Kidney (tissue), 14 donors: ENCODE results near the gene GJA5. TPM values are rescaled to one million over a fixed set of nuclear protein-coding genes. Genes with fewer than 3 reads are reported as not detected.

ENCODE experiments used
- DNase-seq, 5 donors: peaks; one replicate each; pipeline ENCODE4 v3.0.0-alpha.2; 2013 to 2020
- FAIRE-seq: peaks from 2 replicates; lab custom pipeline; 2012; peaks lifted over from hg19 to GRCh38; lab: Jason Lieb, UNC
- H3K27ac ChIP-seq, 2 donors: one replicate each; pipeline ENCODE4 v1.7.0; 2013; ENCODE audit warnings: low read depth in 2 of 2, low read length in 2 of 2, inconsistent platforms in 1 of 2
- H3K27me3 ChIP-seq: one replicate; pipeline ENCODE4 v1.7.1; 2013; ENCODE audit warnings: low read length, inconsistent platforms; ENCODE audit not compliant: control insufficient read depth, insufficient read depth
- H3K36me3 ChIP-seq, 3 donors: one replicate each; pipeline versions ENCODE4 v1.7.0 to v1.7.1; 2013; ENCODE audit warnings: low read length in 3 of 3, control low read depth in 1 of 3, inconsistent platforms in 1 of 3; ENCODE audit not compliant: insufficient read depth in 3 of 3, control insufficient read depth in 2 of 3
- H3K4me1 ChIP-seq, 3 donors: one replicate each; pipeline versions ENCODE4 v1.7.0 to v1.7.1; 2013; ENCODE audit warnings: low read length in 3 of 3, inconsistent platforms in 1 of 3, low read depth in 1 of 3; ENCODE audit not compliant: control insufficient read depth in 2 of 3, insufficient read depth in 2 of 3
- H3K4me3 ChIP-seq, 3 donors: one replicate each; pipeline versions ENCODE4 v1.7.0 to v1.8.1; 2013; ENCODE audit warnings: low read length in 3 of 3, control low read depth in 1 of 3, inconsistent platforms in 1 of 3
- H3K9ac ChIP-seq, 3 donors: one replicate each; pipeline versions ENCODE4 v1.7.0 to v1.7.1; 2013; ENCODE audit warnings: low read length in 3 of 3, control low read depth in 1 of 3, inconsistent platforms in 1 of 3
- H3K9me3 ChIP-seq, 3 donors: one replicate each; pipeline versions ENCODE4 v1.7.0 to v1.7.1; 2013; ENCODE audit warnings: low read length in 3 of 3, control low read depth in 1 of 3, inconsistent platforms in 1 of 3; ENCODE audit not compliant: control insufficient read depth in 2 of 3, insufficient read depth in 1 of 3
- intact Hi-C: fragments of 100-400 bp; cut with DNase I; formaldehyde crosslinking; loops from one replicate; pipeline ENCODE4 v1.11.1; 2022
- polyA plus RNA-seq: library from polyadenylated mRNA; stranded (reverse); fragments of 350-450 nt; fragmentation: Illumina TruSeq; extraction: RNeasy Lipid Tissue Mini Kit (QIAGEN cat#74804); gene quantifications from one replicate; pipeline ENCODE4 v1.2.3, GENCODE V29; 2014; ENCODE audit warnings: low read depth, low replicate concordance; ENCODE audit not compliant: insufficient read depth
- total RNA-seq: library from RNA; stranded (reverse); fragmentation: NEBNext Ultra II Directional; extraction: Animal tissue kit (Norgen Biotek cat#: 25700); gene quantifications from one replicate; pipeline ENCODE4 v1.2.1, GENCODE V29; 2021
- TF ChIP-seq, protein P1 (sequence below): IDR thresholded peaks from 3 replicates; pipeline ENCODE4 v1.5.1; 2012; ENCODE audit warnings: mild to moderate bottlenecking, moderate library complexity, borderline replicate concordance; ENCODE audit not compliant: insufficient read depth; ENCODE audit errors: extremely low read depth
- donor health status: control.
- donor health status: control.
- donor health status: control.
- donor health status: control.
- donor health status: control.
- donor health status: DM: yes; HTN: yes; CAD: no.
- donor health status: Normal renal cell carcinoma (clear cell type).

The GJA5 gene
- total and polyA plus RNA-seq, 2 donors from 2014 or later: 28.3 to 36.4 TPM

DNA sequence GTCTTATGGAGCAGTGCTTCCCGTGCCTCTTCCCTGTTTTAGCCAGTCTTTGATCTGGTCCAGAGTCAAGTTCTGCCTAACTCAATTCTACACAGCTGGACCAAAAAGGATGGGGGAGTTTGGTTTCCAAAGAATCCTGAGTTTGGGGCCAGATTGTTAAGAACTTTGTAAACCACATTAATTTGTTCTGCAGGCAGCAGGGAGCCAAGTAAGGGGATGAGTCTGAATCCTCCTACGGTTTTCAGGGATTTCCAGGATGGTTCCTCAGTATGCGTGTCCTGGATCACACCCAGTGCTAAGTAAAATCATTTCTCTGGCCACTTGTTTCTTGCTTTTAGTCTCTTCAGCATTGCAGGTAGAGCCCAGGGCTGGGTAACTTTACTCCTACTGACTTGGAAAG lies 26.1 kb upstream of the GJA5 start:
- Histone ChIP-seq H3K4me3 (no peak overlapping the region), H3K9ac (no peak overlapping the region), H3K4me1 (no peaks in the 10 kb centered on the region), H3K9me3 (no peaks in the 10 kb centered on the region), H3K27me3 (no peaks in the 10 kb centered on the region), H3K27ac (no peak overlapping the region), H3K36me3 (no peaks in the 10 kb centered on the region)
- intact Hi-C loops: no loop called here
- FAIRE-seq: no peak
- no peak for DNase-seq
- TF ChIP-seq, protein P1, sequence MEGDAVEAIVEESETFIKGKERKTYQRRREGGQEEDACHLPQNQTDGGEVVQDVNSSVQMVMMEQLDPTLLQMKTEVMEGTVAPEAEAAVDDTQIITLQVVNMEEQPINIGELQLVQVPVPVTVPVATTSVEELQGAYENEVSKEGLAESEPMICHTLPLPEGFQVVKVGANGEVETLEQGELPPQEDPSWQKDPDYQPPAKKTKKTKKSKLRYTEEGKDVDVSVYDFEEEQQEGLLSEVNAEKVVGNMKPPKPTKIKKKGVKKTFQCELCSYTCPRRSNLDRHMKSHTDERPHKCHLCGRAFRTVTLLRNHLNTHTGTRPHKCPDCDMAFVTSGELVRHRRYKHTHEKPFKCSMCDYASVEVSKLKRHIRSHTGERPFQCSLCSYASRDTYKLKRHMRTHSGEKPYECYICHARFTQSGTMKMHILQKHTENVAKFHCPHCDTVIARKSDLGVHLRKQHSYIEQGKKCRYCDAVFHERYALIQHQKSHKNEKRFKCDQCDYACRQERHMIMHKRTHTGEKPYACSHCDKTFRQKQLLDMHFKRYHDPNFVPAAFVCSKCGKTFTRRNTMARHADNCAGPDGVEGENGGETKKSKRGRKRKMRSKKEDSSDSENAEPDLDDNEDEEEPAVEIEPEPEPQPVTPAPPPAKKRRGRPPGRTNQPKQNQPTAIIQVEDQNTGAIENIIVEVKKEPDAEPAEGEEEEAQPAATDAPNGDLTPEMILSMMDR: no peak

DNA sequence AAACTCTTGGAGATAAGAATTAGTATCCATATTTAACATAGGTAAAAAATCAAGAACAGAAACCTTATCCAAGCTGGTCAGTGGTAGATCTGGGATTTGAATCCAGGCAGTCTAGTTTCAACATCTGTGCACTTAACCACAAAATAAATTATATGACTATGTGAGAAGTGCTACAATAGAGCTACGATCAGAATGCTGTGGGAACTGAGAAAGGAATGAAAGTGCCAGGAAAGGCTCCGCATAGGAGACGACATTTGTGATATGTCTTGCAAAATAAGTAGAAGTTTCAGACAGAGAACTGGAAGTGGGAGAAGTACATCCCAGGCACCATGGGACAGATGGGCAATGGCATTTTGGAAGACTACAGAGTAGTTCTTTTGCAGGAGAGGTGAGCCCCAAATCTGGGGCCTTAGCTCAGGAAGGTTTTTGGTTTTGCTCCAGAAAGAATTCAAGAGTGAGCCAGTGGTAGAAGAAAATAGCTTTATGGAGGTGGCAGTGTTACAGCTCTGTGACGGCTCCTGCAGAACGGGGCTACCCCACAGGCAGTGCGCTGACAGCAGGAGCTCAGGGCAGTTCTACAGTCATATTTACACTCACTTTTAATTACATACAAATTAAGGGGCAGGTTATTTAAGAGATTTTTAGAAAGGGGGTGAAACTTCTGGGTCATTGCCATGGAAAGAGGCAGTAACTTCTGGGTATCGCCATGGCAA lies 25.5 kb upstream of the GJA5 start:
- Histone ChIP-seq H3K27ac (no peak overlapping the region), H3K9ac (no peak overlapping the region), H3K9me3 (no peaks in the 10 kb centered on the region), H3K4me1 (no peaks in the 10 kb centered on the region), H3K27me3 (no peaks in the 10 kb centered on the region), H3K36me3 (no peaks in the 10 kb centered on the region), H3K4me3 (no peak overlapping the region)
- TF ChIP-seq, protein P1: no peak
- DNase-seq: no peak
- no peak for FAIRE-seq
- intact Hi-C loops: no loop called here

DNA sequence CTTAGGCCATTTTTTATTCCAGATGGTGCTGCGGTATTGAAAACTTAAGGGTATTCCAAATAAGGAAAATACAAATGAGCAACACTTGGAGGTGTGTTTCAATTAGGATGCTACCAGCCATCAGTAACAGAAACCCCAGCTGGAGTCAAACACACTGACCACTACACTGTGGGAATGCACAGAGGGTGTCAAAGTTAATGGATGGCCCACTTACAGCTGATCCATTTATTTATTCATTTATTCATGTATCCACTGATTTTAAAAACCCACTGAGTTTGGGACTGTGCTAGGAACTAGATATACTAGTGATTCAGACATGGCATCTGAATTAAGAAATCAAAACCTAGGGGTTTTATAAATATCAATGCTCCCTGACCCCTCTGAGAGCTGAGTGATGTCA lies 24.5 kb upstream of the GJA5 start:
- Histone ChIP-seq H3K36me3 (no peaks in the 10 kb centered on the region), H3K9ac (no peak overlapping the region), H3K27me3 (no peaks in the 10 kb centered on the region), H3K4me3 (no peak overlapping the region), H3K4me1 (no peaks in the 10 kb centered on the region), H3K9me3 (no peaks in the 10 kb centered on the region), H3K27ac (no peak overlapping the region)
- FAIRE-seq (no peak), DNase-seq (no peak)
- intact Hi-C loops: no loop called here
- TF ChIP-seq, protein P1: no peak

DNA sequence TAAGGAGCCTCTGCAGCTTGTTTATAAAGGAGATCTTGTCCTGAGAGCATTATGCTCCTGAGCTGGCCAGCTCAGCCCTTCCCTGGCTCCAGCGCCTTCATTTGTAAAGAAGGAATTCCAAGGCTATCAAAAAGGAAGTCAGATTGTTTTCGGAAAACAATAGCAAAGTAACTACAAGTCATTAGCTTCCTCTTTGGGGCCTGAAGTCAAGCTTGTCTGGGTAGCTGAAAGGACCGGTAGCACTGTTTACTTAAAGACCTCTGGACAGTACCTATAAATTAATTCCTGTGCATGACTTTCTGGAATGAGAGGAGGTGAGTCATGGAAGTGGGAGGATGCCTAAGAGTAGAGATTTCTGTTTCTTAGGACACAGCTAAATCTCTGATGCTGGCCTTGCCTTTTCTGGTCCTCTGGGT lies 20.7 kb upstream of the GJA5 start:
- no peak overlapping the region for H3K27ac ChIP-seq
- FAIRE-seq (no peak), DNase-seq (no peak)
- no peaks in the 10 kb centered on the region for H3K4me1 ChIP-seq
- no peak overlapping the region for H3K9ac ChIP-seq
- H3K36me3 ChIP-seq: no peaks in the 10 kb centered on the region
- intact Hi-C loops: no loop called here
- TF ChIP-seq, protein P1: no peak
- no peaks in the 10 kb centered on the region for H3K9me3 ChIP-seq
- no peak overlapping the region for H3K4me3 ChIP-seq
- H3K27me3 ChIP-seq: no peaks in the 10 kb centered on the region
